GM18861 (cell line): ENCODE data around the gene PPFIA2.

Experiments
- ATAC-seq: cut with Tn5 transposase; IDR thresholded peaks from one replicate; pipeline ENCODE4 v1.9.1; 2021; ENCODE audit not compliant: unreplicated experiment

Gene PPFIA2

GRCh38 chr12:81564237-81564636 is 194.9 kb downstream of the PPFIA2 start:
- ATAC-seq: no peak

- ATAC-seq: no peak
Observed at GRCh38 chr12:81558031-81558430, 201.1 kb downstream of the PPFIA2 start.

- no peak for ATAC-seq
Observed at GRCh38 chr12:81546811-81547210, 212.3 kb downstream of the PPFIA2 start.

GRCh38 chr12:81543621-81544139 is 215.5 kb downstream of the PPFIA2 start:
- no peak for ATAC-seq

GRCh38 chr12:81542065-81543010 is 216.8 kb downstream of the PPFIA2 start:
- ATAC-seq: no peak

GRCh38 chr12:81541121-81541520 is 218.0 kb downstream of the PPFIA2 start:
- no peak for ATAC-seq

- ATAC-seq: no peak
Observed at GRCh38 chr12:81539279-81539678, 219.9 kb downstream of the PPFIA2 start.

- no peak for ATAC-seq
Observed at GRCh38 chr12:81533054-81533453, 226.1 kb downstream of the PPFIA2 start.

- ATAC-seq: no peak
Observed at GRCh38 chr12:81530352-81530751, 228.8 kb downstream of the PPFIA2 start.

GRCh38 chr12:81520064-81520945 is 238.8 kb downstream of the PPFIA2 start:
- ATAC-seq: peak; percentile 74

GRCh38 chr12:81518638-81519037 is 240.5 kb downstream of the PPFIA2 start:
- ATAC-seq: no peak

GRCh38 chr12:81517296-81517695 is 241.9 kb downstream of the PPFIA2 start:
- ATAC-seq: no peak

- no peak for ATAC-seq
Observed at GRCh38 chr12:81502912-81503695, 256.0 kb downstream of the PPFIA2 start.

GRCh38 chr12:81500788-81501187 is 258.4 kb downstream of the PPFIA2 start:
- ATAC-seq: no peak

- no peak for ATAC-seq
Observed at GRCh38 chr12:81499809-81500208, 259.3 kb downstream of the PPFIA2 start.

- ATAC-seq: no peak
Observed at GRCh38 chr12:81492131-81492720, 266.9 kb downstream of the PPFIA2 start.

GRCh38 chr12:81472934-81473333 is 286.2 kb downstream of the PPFIA2 start:
- no peak for ATAC-seq

GRCh38 chr12:81470923-81471322 is 288.2 kb downstream of the PPFIA2 start:
- no peak for ATAC-seq

GRCh38 chr12:81468206-81468605 is 290.9 kb downstream of the PPFIA2 start:
- no peak for ATAC-seq

GRCh38 chr12:81465876-81466275 is 293.3 kb downstream of the PPFIA2 start:
- ATAC-seq: no peak
